SU-DHL-6 (cell line): Measurements from ENCODE around the gene TRIM66.

Source experiments
- CTCF ChIP-seq: fragments of 200-600 bp; sonication (generic); IDR thresholded peaks from one replicate; pipeline ENCODE4 v1.5.1; 2017; ENCODE audit warnings: antibody characterized with exemption, mild to moderate bottlenecking, low read length, moderate library complexity; ENCODE audit not compliant: insufficient read depth, poor library complexity, severe bottlenecking
- EZH2phosphoT487 ChIP-seq: fragments of 200-600 bp; sonication (generic), shearing (Covaris generic); conservative IDR thresholded peaks from 2 replicates; pipeline ENCODE4 v1.6.1; 2018; ENCODE audit warnings: mild to moderate bottlenecking, antibody characterized with exemption, low read length, moderate library complexity, mixed read lengths

- TF ChIP-seq CTCF (no peak), EZH2phosphoT487 (no peak)
Observed at GRCh38 chr11:8613036-8613435, 69.4 kb downstream of the TRIM66 start.
